Smooth muscle cell (in vitro differentiated cells): ENCODE measurements around the gene TMEM256. TPM values are rescaled to one million over a fixed set of nuclear protein-coding genes. Genes with fewer than 3 reads are reported as not detected.

Source experiments
- DNase-seq: peaks from one replicate; lab custom pipeline; 2025; ENCODE audit not compliant: unreplicated experiment; lab: John Stamatoyannopoulos, UW
- H2AFZ ChIP-seq: fragments of 200-600 bp; sonication (generic); 2 replicates; pipeline ENCODE4 v1.6.0; 2016; ENCODE audit warnings: antibody characterized with exemption, low read depth, mild to moderate bottlenecking
- H3F3A ChIP-seq: fragments of 200-600 bp; sonication (generic); 2 replicates; pipeline ENCODE4 v1.6.0; 2017; ENCODE audit warnings: antibody characterized with exemption, low read depth
- H3K27ac ChIP-seq: fragments of 200-600 bp; sonication (generic); 2 replicates; pipeline ENCODE4 v1.5.1; 2016; ENCODE audit warnings: low read depth, mild to moderate bottlenecking
- H3K27me3 ChIP-seq: fragments of 200-600 bp; sonication (generic); 2 replicates; pipeline ENCODE4 v1.6.1; 2016; ENCODE audit warnings: low read depth, mild to moderate bottlenecking
- H3K36me3 ChIP-seq: fragments of 200-600 bp; sonication (generic); 2 replicates; pipeline ENCODE4 v1.5.1; 2016; ENCODE audit warnings: low read depth
- H3K4me1 ChIP-seq: fragments of 200-600 bp; sonication (generic); 2 replicates; pipeline ENCODE4 v1.5.1; 2016; ENCODE audit warnings: low read depth
- H3K4me2 ChIP-seq: fragments of 200-600 bp; sonication (generic); 2 replicates; pipeline ENCODE4 v1.6.0; 2016; ENCODE audit warnings: mild to moderate bottlenecking
- H3K4me3 ChIP-seq: fragments of 200-600 bp; sonication (generic); 2 replicates; pipeline ENCODE4 v1.5.1; 2016; ENCODE audit warnings: mild to moderate bottlenecking
- H3K79me2 ChIP-seq: fragments of 200-600 bp; sonication (generic); 2 replicates; pipeline ENCODE4 v1.6.0; 2016; ENCODE audit warnings: low read depth, mild to moderate bottlenecking
- H3K9ac ChIP-seq: fragments of 200-600 bp; sonication (generic); 2 replicates; pipeline ENCODE4 v1.6.0; 2016; ENCODE audit warnings: low read depth
- H3K9me3 ChIP-seq: fragments of 200-600 bp; sonication (generic); replicated peaks from 2 replicates; pipeline ENCODE4 v1.5.1; 2016; ENCODE audit warnings: low read depth
- H4K20me1 ChIP-seq: fragments of 200-600 bp; sonication (generic); 2 replicates; pipeline ENCODE4 v1.6.0; 2016; ENCODE audit warnings: low read depth
- CTCF ChIP-seq: fragments of 200-600 bp; sonication (generic); IDR thresholded peaks from 2 replicates; pipeline ENCODE4 v1.5.1; 2017; ENCODE audit warnings: borderline replicate concordance, mild to moderate bottlenecking, antibody characterized with exemption; ENCODE audit not compliant: insufficient read depth, poor library complexity, severe bottlenecking
- WGBS: methylation state at CpG from one replicate; pipeline ENCODE4 v1.1.7; 2016; ENCODE audit warnings: low lambda C conversion rate; 5-methylcytosine and 5-hydroxymethylcytosine counted together
- polyA plus RNA-seq: library from polyadenylated mRNA; unstranded; fragments of >200 nt; fragmentation: Nextera tagmentation; extraction: Ambion mirVana; gene quantifications from 2 replicates; pipeline ENCODE4 v1.2.1, GENCODE V29; 2016
- total RNA-seq: library from RNA; depleted of rRNA; stranded (reverse); fragments of >200 nt; gene quantifications from 2 replicates; pipeline ENCODE4 v1.2.3, GENCODE V29; 2014

Gene TMEM256
- total and polyA plus RNA-seq, 2 experiments from 2014 or later, result 87.9 to 133 TPM

- no peaks in the 10 kb centered on the region for H3K27me3 ChIP-seq
- H3K9ac ChIP-seq, result no peak overlapping the region
- H3K4me3 ChIP-seq, result no peak overlapping the region
- H3K27ac ChIP-seq, result no peak overlapping the region
- H3K36me3 ChIP-seq, result no peaks in the 10 kb centered on the region
- H3K4me1 ChIP-seq, result no peaks in the 10 kb centered on the region
- WGBS, result 57% methylated on average over 3 of the region's 3 CpGs
- no peak overlapping the region for H3K4me2 ChIP-seq
- DNase-seq, result no peak
- H4K20me1 ChIP-seq, result no peaks in the 10 kb centered on the region
- H3K79me2 ChIP-seq, result no peaks in the 10 kb centered on the region
- no peaks in the 10 kb centered on the region for H3K9me3 ChIP-seq
- no peak for TF ChIP-seq CTCF
- no peak overlapping the region for H2AFZ ChIP-seq
- no peaks in the 10 kb centered on the region for H3F3A ChIP-seq
Measured at GRCh38 chr17:7361906-7362305, 42.0 kb downstream of the TMEM256 start.

- Histone ChIP-seq H3F3A (peaks cover 32% of the 10 kb centered on the region), H2AFZ (no peak overlapping the region), H3K4me2 (no peak overlapping the region), H3K36me3 (no peaks in the 10 kb centered on the region), H3K4me3 (no peak overlapping the region), H3K4me1 (peaks cover 24% of the 10 kb centered on the region), H3K9me3 (no peaks in the 10 kb centered on the region), H3K27ac (peak overlapping the region; percentile 30), H3K9ac (no peak overlapping the region), H3K79me2 (peaks cover 17% of the 10 kb centered on the region), H4K20me1 (peaks cover 14% of the 10 kb centered on the region), H3K27me3 (no peaks in the 10 kb centered on the region)
- TF ChIP-seq CTCF, result no peak
- DNase-seq, result no peak
- 84% methylated on average over 2 of the region's 2 CpGs for WGBS
Measured at GRCh38 chr17:7357381-7357780, 46.5 kb downstream of the TMEM256 start.

GRCh38 chr17:7356756-7357155, 47.1 kb downstream of the TMEM256 start:
- Histone ChIP-seq H4K20me1 (peaks cover 14% of the 10 kb centered on the region), H3K36me3 (no peaks in the 10 kb centered on the region), H3K27ac (peak overlapping the region; percentile 30), H3K27me3 (no peaks in the 10 kb centered on the region), H2AFZ (no peak overlapping the region), H3K4me3 (no peak overlapping the region), H3K79me2 (peaks cover 20% of the 10 kb centered on the region), H3K9ac (no peak overlapping the region), H3K4me2 (no peak overlapping the region), H3F3A (peaks cover 32% of the 10 kb centered on the region), H3K9me3 (no peaks in the 10 kb centered on the region), H3K4me1 (peaks cover 24% of the 10 kb centered on the region)
- TF ChIP-seq CTCF, result no peak
- DNase-seq, result no peak
- WGBS, result 55% methylated on average over 8 of the region's 8 CpGs

- 10% methylated on average over 12 of the region's 12 CpGs for WGBS
- peak overlapping the region; percentile 100 for H3K27ac ChIP-seq
Measured at GRCh38 chr17:7356072-7356549, 47.8 kb downstream of the TMEM256 start.

More at GRCh38 chr17:7356072-7356549, 47.8 kb downstream of the TMEM256 start:
- Histone ChIP-seq H3K27me3 (no peaks in the 10 kb centered on the region), H3K4me3 (no peak overlapping the region), H3K36me3 (no peaks in the 10 kb centered on the region), H3K9ac (no peak overlapping the region), H3K79me2 (peaks cover 22% of the 10 kb centered on the region), H4K20me1 (peaks cover 14% of the 10 kb centered on the region), H3K4me2 (peak overlapping the region; percentile 97), H3F3A (peaks cover 32% of the 10 kb centered on the region), H2AFZ (no peak overlapping the region), H3K9me3 (no peaks in the 10 kb centered on the region), H3K4me1 (peaks cover 24% of the 10 kb centered on the region)
- DNase-seq, result peak; percentile 29
- peak; percentile 73 for TF ChIP-seq CTCF
